NCI-H2227 treated with DMSO at 0.1 percent for 48 hours (cell line): ENCODE results near the gene MRPS27.

Experiments used
- DNase-seq: peaks from one replicate; lab custom pipeline; 2025; lab: John Stamatoyannopoulos, UW

The MRPS27 gene

DNA sequence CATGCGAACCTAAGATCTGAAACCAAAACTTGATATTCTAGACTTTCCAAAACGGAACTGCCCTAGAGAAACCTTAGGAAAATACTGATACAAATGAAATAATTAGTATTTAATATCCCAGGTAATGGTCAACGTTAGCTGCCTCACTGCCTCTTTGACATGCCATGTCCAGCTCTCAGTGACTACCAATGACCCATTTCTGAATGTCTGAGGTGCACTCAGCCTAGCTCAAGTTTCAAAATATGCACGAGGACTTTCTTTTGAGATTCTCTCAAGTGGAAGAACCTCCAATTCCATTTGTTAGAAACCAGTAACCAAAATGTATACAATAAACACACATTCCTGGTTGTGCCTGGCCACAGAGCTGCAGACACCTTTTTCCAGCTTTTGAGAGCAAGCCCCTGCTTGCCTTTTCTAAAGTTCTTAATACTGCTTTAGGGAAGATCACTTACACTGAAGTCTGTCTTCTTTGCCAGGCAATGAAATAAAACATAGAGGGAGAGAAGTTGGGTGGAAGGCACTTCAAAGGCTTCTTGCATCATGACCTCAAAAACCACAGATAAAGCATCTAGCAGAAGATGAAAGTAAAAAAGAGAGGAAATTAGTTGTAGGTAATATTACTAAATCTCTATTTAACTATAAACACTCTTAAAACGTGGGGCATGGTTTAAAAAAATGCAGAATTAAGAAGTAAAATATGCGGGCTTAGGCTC lies 87.9 kb downstream of the MRPS27 start:
- no peak for DNase-seq

DNA sequence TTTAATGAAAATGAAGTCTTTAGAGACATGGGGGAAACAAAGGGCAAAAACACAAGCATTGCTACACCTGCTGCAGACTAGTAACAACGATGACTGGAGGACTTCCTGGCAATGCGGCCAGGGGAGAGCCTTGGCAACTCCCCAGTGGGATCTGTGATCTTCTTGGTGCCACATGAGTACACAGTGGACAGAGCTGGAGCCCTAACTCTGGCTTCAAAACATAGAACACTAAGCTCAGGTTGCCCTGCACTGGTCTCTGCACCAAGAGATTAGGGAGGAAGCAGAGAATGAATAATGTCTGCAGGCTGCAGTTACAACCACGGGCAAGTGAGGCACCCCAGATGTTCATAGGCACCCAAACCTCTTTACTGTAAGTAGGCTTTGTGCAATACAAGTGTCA lies 91.1 kb downstream of the MRPS27 start:
- no peak for DNase-seq

DNA sequence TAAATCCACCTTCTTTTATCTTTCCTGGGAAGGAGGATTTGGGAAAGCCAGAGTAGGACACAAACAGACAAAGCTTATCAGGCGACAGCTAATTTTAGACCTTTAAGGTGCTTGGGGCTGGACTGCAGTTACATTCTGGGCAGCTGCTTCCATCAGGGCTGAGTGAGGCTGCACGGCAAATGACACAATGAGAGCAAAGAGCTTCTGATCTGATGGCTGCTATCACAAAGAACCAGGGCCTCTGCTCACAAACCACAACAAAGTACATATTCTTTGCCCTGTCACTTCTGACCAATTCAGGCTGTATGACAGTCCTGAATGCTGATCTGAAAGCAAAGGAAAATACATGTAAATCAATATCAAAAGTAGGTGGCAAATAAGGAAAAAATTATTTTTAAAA lies 93.1 kb downstream of the MRPS27 start:
- DNase-seq: no peak

DNA sequence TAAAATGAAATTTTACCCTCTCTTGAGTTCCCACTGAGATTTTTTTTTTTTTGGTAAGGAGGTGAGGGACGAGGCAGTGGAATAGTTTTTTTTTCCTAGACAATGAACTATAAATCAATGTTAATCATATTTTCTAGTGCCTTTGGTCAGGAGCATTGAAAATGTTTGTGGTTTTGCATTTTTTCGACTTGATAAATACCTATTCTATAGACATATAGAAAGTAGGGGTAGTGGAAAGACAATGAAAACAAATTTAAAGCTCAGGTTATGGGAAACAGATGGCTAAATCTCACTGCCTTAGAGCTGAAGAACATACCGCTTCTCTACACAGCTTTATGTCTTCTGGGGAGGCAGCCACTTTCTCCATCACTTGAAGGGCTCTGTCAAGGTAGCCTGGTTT lies 94.3 kb downstream of the MRPS27 start:
- DNase-seq: no peak

DNA sequence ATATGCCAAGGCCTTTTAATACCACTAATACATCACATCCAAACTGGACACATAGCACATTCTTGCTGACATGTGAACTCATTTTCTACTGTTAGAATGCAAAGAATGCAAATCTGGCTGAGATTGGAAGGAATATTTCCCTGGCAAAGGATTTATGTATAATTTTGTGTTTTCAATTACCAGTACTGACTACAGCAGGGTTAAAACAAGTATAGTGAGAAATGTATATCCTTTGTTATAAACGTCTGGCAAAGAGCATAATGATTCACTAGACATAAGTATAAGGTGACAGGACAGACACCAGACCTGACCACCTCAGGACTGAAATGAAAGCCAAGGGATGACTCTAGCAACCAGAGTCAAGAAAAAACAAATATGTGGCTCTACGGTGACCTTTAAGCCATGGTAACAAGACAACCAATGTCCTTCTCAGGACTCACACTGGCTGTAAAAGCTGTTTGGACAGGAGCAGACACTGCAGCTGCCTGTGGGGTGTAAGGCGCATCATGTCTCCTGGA lies 95.0 kb downstream of the MRPS27 start:
- no peak for DNase-seq

DNA sequence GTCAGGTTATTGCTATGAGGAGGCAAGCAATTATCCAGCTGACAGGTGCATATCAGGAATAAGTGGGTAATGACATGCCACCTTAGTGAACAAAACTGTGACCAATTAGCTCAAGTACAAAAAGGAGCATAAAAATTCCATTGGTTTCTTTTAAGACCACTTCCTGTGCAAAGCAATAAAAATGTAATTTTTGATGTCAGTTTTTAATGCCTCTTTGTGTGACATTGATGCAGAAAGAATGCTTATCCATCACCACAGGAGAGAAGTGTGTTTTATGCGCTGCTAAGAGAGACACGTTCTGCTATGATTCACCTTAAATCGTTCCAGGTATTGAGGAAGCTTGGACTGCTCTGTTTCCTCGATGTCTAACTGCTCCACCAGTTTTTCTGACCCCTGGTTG lies 96.7 kb downstream of the MRPS27 start:
- DNase-seq: no peak

DNA sequence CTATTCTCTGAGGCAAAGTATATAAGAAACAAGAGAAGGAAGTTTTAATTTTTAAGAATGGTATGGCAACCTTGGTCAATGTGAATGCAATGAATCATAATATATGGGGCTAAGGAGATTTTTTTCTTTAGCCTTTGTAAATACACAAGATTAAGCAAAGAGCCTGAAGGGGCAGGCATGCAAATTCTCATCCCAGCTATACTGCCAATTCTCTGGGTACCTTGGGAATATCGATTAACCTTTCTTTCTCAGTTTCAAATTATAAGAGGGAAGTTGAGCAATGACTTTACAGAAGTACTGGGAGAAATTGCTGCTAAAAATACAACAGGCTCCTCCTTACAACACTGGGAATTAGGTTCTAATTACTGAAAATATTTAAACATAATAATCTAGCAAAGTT lies 97.5 kb downstream of the MRPS27 start:
- no peak for DNase-seq

DNA sequence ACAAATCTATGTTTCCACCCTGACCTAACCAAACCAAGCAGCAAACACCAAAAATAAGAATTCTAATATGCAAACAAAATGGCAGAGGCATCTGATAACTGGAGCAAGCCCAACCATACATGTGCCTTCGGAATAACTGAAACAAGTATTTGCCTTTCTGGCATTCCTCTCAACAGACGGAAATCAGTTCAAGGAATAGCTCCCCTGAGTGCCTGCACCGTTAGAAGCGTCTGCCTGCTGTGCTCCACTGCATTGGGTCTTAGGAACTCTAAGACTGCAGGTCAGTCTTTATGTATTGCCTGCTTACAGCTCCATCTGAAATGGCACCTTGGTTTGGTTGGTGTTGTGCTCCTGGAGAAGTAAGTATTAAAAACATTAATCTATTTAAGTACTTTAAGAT lies 98.5 kb downstream of the MRPS27 start:
- no peak for DNase-seq

DNA sequence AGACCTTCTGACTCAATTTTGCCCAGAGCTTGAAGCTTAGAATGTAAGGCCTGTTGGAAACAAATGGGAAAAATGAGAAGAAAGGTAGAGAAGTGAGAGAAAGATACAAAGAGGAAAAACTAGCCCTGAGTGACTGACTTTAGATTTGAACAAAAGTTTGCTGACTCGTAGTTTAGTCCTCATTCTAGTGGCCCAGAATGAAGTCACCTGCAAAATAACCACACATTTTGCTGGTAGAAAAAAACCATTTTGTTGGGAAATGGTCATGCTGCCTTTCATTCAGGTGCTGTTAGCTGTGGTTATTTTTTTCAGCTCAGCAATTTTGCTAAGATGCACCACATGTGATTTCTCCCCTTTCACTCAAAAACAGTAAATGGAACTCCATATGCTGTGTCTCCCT lies 98.9 kb downstream of the MRPS27 start:
- DNase-seq: no peak

DNA sequence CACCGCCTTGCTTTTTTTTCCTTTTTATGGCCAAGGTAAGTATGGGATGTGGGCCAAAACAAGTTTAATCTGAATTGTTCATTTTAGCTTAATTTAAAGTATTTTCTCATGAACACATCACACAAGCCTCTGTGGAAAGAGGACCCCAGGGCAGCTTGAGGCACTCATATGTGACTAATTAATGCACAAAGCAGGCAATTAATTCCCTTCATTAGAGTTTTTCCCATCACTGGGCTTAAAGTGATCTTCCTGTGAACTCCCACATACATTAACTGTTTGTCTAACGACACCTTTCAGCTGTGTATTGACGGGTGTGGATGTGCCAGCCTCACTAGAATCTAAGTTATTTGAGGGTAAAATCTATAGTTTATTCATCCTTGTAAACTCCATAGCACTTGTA lies 103.3 kb downstream of the MRPS27 start:
- no peak for DNase-seq

DNA sequence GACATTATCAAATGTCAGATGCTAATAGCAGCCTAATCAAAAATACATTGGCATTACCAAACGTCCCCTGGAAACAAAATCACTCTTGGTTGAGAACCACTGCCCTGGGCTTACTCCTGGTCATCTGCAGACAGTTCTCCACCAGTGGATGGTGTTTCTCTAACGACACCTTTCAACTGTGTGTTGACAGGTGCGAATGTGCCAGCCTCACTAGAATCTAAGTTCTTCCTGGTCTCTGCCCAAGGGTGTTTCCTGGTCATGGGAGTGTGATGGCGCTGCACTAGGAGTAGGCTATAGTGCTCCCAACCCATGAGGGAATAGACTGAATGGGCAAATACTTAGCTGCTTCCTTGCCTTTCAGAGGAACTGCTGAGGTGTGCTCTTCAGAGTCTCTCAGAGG lies 105.9 kb downstream of the MRPS27 start:
- DNase-seq: no peak

DNA sequence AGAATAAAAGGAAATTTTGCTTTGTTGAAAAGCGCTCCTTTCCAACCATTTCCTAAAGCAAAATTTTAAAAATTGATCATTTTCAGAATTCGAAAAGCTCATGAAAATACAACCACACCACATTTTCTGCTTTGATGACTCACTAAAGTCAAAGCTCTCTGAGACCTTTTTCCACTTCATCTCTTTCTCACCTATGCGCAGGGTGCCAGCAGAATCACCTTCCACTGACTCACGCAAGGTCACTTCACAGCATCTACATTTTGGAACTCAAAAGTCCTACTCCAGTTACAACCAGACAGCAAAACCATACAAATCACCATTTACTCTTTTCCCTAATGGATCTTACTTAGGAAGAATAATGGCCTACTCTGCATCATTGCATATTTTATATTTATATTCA lies 106.6 kb downstream of the MRPS27 start:
- no peak for DNase-seq

DNA sequence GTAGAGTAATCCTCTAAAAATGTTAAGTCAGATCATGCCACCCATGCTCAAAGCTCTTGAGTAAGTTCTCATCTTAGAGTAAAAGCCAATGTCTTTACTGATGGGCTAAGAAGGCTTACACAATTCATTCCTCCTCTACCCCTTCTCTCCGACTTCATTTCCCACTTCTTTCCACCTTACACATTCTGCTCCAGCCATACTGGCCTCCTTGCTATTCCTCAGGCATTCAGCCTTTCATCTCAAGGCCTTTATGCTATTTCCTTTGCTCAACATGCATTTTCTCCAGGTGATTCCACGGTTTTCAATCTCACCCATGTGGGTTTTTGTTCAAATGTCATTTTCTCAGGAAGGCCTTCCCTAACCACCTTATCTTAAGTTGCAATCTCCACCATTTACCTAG lies 107.9 kb downstream of the MRPS27 start:
- no peak for DNase-seq

DNA sequence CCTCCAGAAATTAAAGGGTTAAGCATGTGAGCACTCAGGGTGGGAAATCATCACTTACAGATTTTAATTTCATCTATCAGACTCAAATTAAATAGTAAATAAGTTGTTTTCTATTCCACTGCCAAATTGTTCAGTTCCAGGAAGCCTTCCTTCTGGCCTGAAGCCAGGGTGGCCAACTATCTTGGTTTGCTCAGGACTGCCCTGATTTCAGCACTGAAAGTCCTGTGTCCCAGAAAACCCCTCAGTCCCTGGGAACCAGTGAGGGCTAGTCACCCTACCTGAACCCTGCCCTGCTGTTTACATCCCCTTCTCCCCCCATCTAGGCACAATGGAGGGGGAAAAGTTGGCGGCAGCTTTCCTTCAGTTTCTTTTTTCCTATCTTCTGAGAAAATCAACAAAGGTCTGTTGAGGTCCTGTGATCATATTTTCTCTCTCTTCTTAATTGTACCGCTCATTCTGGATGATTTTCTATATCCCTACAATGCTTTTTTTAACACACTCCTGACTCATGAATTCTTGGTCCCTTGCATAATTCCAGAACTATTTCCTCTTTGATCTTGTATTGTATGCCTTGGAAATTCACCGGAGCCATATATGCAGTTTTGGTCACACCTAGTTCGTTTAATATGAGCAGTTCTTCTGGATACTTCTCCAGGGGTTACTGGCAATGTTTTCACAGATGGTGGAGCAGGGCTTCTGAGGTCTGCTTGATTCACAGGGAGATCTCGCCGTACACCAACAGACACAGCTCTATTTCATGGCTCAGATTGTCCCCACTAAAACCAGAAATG lies 109.0 kb downstream of the MRPS27 start:
- DNase-seq: no peak

DNA sequence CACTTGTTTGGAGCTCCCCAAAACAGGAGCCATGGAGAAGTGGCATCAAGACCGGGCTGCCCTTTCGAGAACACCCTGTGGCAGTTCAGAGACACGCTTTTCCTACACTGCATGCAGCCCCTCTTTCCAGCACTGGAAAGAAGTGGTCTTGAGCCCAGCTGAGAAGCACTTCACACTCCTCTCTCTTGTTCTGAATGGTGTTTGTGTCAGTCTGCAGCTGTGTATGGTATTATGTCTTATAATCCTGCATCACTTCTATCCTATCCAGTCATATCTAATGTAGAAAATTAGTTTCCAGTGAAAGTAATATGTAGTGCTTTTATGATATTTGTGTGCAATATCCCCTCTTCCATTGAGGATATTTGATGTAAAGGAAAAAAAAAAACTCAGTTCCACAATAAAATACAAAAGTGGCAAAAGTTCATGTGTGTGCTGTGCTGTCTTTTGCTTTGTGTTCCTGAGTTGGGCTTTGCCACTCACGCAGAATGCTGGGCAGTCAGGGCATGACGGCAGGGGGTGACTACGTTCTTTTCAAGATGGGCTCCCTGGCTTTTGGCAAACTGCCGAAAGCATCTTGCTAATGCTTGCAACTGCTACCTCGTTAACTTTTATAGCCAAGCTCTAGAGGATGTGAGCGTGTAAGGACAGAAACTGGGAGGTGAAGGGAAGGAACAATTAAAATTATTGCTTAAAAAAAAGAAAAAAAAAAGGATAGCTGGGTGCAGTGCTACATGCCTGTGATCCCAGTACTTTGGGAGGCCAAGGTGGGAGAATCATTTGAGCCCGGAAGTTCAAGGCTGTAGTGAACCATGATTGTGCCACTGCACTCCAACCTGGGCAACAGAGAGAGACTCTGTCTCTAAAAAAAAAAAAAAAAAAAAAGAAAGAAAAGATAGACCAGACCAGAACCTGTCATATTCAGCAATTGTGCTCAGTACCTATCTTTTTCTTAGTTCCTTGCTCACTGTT lies 110.6 kb downstream of the MRPS27 start:
- peak; percentile 62 for DNase-seq

DNA sequence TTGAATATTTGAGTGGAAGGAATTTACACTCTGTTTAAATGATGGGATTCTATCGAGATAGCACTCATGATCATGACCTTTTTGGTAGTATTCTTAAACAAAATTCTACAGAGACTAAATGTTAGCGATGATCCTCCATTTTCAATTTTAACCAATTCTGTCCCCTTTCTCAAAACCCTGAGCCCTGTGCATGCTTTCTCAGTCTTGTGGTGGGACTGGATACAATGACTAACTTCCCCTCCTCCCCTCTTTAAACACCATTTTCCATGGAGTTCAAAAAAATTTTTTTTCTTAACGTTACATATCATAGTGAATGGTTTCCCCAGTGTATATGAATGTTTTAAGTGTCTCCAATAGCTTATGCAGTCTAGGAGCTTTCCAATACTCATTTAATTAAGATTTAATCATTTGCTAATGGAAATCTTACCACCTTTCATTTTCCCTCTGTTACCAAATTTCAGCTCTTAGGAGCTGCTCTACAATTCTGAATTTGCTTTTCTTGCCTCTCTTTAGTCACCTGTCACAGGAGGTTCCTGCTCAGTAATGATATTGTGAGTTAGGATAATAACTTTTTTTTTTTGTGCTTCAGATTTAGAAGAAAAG lies 111.6 kb downstream of the MRPS27 start:
- no peak for DNase-seq

DNA sequence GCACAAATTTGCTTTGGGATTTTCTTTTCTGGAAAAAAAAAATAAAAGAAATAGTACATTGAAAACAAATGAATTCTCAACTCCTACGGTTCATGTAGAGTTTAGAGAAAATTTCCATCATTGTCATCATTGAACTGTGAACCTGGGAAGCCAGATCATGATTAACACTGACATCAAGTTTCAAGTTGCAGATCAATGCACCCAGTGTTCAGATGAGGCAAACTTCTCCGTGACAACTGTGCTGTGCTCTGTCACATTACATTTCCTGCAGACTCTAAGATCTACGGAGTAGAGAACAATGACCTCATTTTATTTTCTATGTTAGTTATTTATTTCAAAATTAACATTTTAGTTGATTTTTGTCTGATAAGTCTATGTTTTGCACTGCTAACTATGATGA lies 113.0 kb downstream of the MRPS27 start:
- no peak for DNase-seq

DNA sequence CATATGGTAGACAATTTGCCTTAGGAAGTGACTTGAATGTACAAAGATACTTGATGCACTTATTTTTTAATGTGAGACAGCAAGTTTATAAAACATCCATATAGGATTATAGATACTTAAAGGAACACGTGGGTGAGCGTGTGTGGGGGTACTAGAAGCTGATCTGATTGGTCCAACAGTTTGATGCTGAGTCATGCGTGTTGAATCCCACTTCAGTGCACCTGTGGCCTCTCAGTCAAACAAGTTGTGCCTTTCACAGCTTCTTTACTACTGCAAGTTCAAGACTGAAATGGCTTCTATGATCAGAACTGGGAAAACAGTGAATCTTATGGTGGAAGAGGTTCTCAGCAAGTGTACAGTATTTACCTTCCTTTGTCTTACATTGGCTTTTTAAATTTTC lies 113.9 kb downstream of the MRPS27 start:
- no peak for DNase-seq

DNA sequence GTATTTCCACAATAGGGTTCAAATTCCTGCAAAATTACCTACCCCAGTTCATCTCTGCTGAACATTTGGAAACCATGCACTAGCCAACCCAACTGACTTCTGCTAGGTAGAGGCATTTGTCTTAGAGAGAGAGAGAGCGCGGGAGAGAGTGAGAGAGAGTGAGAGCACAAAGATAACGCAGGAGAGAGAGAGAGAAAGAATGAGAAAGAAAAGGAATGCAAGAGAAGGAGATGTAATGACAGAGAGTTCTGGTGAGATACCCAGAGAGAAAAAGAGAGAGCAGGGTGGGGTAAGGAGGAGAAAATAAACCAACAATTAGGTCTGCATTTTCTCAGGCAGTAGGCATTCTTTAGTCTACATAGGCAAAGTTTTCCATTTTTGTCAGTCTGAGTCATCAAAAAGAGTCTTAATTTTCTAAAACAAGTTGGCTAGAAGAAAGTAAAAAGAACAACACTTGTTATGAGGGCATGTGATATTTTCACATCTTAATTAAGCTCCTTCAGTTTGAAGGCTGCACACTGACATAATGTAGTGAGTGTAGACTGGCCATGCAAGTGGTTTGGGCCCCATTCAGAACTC lies 114.5 kb downstream of the MRPS27 start:
- DNase-seq: no peak

DNA sequence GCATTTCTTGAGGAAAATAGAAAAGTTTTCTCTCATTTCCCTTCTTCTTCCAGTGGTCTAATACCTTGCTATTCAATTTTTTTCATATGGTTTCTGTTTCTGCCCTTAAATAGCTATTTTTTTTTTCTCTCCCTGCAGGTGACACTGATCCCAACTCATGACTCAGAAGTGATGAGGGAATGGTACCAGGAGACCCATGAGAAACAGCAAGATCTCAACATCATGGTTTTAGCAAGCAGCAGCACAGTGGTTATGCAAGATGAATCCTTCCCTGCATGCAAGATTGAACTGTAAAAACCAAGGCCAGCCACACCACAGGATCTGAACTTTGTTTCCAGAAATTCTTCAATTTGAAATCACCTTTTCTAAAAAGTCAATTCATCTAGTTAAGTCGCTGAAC lies 115.1 kb downstream of the MRPS27 start:
- DNase-seq: no peak

DNA sequence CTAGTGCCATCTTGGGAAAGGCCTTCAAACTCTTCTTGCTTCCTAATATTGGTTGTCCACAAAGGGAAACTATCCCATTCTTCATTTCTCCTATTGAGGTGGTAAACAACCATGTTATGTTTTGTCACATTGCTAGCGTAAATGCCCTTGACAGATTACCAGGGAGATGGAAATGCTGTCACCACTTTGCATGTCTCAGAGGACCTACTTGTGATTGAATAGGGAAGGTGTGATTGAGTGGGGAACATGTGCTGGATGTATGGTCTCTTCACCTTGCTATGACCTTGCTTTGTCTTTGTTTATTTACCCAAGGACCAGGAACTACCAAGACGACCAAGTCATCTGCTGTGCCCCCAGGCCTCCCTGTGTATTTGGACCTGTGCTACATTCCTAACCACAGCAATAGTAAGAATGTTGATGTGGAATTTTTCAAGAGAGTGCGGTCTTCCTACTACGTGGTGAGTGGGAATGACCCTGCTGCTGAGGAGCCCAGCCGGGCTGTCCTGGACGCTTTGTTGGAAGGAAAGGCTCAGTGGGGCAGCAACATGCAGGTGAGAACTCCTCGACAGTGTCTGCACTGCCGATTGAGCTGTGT lies 116.7 kb downstream of the MRPS27 start:
- no peak for DNase-seq
